Suprapubic skin (tissue), 4 donors: ENCODE results near the gene NEMP1.

Experiments
- POLR2A ChIP-seq, 2 donors: fragments of 450-650 bp; IDR thresholded peaks; one replicate each; pipeline ENCODE4 v1.6.1; 2017; ENCODE audit warnings: antibody characterized with exemption in 2 of 2, mild to moderate bottlenecking in 2 of 2, moderate library complexity in 2 of 2
- POLR2AphosphoS5 ChIP-seq, 3 donors: sonication (generic); formaldehyde crosslinking; IDR thresholded peaks; one replicate each; pipeline ENCODE4 v1.6.1; 2017; ENCODE audit warnings: antibody characterized with exemption in 3 of 3
- TF ChIP-seq, protein P1 (sequence below), 2 donors: fragments of 200-600 bp in 1 of 2; fragments of 450-650 bp in 1 of 2; sonication (generic) in 1 of 2; IDR thresholded peaks; one replicate each; pipeline ENCODE4 v1.5.1; 2016 to 2019; ENCODE audit warnings: antibody characterized with exemption in 2 of 2, mild to moderate bottlenecking in 1 of 2, moderate library complexity in 1 of 2

GRCh38 chr12:57029457-57029856 is 49.1 kb downstream of the NEMP1 start:
- TF ChIP-seq, protein P1, sequence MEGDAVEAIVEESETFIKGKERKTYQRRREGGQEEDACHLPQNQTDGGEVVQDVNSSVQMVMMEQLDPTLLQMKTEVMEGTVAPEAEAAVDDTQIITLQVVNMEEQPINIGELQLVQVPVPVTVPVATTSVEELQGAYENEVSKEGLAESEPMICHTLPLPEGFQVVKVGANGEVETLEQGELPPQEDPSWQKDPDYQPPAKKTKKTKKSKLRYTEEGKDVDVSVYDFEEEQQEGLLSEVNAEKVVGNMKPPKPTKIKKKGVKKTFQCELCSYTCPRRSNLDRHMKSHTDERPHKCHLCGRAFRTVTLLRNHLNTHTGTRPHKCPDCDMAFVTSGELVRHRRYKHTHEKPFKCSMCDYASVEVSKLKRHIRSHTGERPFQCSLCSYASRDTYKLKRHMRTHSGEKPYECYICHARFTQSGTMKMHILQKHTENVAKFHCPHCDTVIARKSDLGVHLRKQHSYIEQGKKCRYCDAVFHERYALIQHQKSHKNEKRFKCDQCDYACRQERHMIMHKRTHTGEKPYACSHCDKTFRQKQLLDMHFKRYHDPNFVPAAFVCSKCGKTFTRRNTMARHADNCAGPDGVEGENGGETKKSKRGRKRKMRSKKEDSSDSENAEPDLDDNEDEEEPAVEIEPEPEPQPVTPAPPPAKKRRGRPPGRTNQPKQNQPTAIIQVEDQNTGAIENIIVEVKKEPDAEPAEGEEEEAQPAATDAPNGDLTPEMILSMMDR (IDR thresholded peaks at IDR 0.05) = no peak
- TF ChIP-seq POLR2A (IDR thresholded peaks at IDR 0.05) (no peak), POLR2AphosphoS5 (IDR thresholded peaks at IDR 0.05) (no peak)
